GM12872 (cell line): ENCODE results near the gene RPS17.

ENCODE experiments used
- CTCF ChIP-seq: IDR thresholded peaks from 3 replicates; pipeline ENCODE4 v1.5.1; 2011; ENCODE audit warnings: low read depth, mild to moderate bottlenecking, low read length, moderate library complexity; ENCODE audit not compliant: insufficient read depth

RPS17 gene

GRCh38 chr15:82532383-82532990 is 7.8 kb downstream of the RPS17 start:
- no peak for TF ChIP-seq CTCF

- TF ChIP-seq CTCF = no peak
These were observed 8.5 kb downstream of the RPS17 start for GRCh38 chr15:82531496-82532382.

- TF ChIP-seq CTCF = peak; percentile 79; the same call in 2 of the 3 replicates
These were observed 9.5 kb downstream of the RPS17 start for GRCh38 chr15:82530606-82531379.

GRCh38 chr15:82530006-82530405 is 10.3 kb downstream of the RPS17 start:
- 0 out of 3 replicates have a peak, but pooled peaks have one; percentile 10 for TF ChIP-seq CTCF

- 0 out of 3 replicates have a peak, but pooled peaks have one; percentile 13 for TF ChIP-seq CTCF
These were observed 37.4 kb downstream of the RPS17 start for GRCh38 chr15:82502700-82503339.
